ENCODE data around the gene SYCE1.
"Not testable (repeated sequence)": the region's sequence is repeated elsewhere in the genome, so short reads cannot be mapped to it uniquely, and the experiment has no call there.

The SYCE1 gene

GRCh38 chr10:133567119-133567518, 1.7 kb upstream of the SYCE1 start:
- in situ Hi-C loops (cut with HindIII; ENCODE audit: low pct_ligation_motif_present, low pct_unique_long_range_greater_than_20kb, low sequenced_read_pairs) = no loop called here
- DNase-seq = no peak

- in situ Hi-C loops (cut with HindIII; ENCODE audit: low pct_ligation_motif_present, low pct_unique_long_range_greater_than_20kb, low sequenced_read_pairs) = no loop called here
- DNase-seq = no peak
Measured at GRCh38 chr10:133564816-133565215, 567 bp downstream of the SYCE1 start.

GRCh38 chr10:133559216-133559615, 6.2 kb downstream of the SYCE1 start:
- DNase-seq = no peak
- in situ Hi-C loops (cut with HindIII; ENCODE audit: low pct_ligation_motif_present, low pct_unique_long_range_greater_than_20kb, low sequenced_read_pairs) = no loop called here

- in situ Hi-C loops (cut with HindIII; ENCODE audit: low pct_ligation_motif_present, low pct_unique_long_range_greater_than_20kb, low sequenced_read_pairs) = no loop called here
- no peak for DNase-seq
Measured at GRCh38 chr10:133557381-133557780, 8.0 kb downstream of the SYCE1 start.

- DNase-seq = no peak
- in situ Hi-C loops (cut with HindIII; ENCODE audit: low pct_ligation_motif_present, low pct_unique_long_range_greater_than_20kb, low sequenced_read_pairs) = no loop called here
Measured at GRCh38 chr10:133555521-133555920, 9.9 kb downstream of the SYCE1 start.

GRCh38 chr10:133554600-133554999, 10.8 kb downstream of the SYCE1 start:
- in situ Hi-C loops (cut with HindIII; ENCODE audit: low pct_ligation_motif_present, low pct_unique_long_range_greater_than_20kb, low sequenced_read_pairs) = no loop called here
- no peak for DNase-seq

GRCh38 chr10:133544506-133544905, 20.9 kb downstream of the SYCE1 start:
- no peak for DNase-seq
- in situ Hi-C loops (cut with HindIII; ENCODE audit: low pct_ligation_motif_present, low pct_unique_long_range_greater_than_20kb, low sequenced_read_pairs) = no loop called here

- DNase-seq; in situ Hi-C loops (cut with HindIII; ENCODE audit: low pct_ligation_motif_present, low pct_unique_long_range_greater_than_20kb, low sequenced_read_pairs): not testable (repeated sequence)
Measured at GRCh38 chr10:133541441-133541975, 23.9 kb downstream of the SYCE1 start.

GRCh38 chr10:133537546-133538545, 27.5 kb downstream of the SYCE1 start:
- no peak for DNase-seq
- in situ Hi-C loops (cut with HindIII; ENCODE audit: low pct_ligation_motif_present, low pct_unique_long_range_greater_than_20kb, low sequenced_read_pairs) = no loop called here

- in situ Hi-C loops (cut with HindIII; ENCODE audit: low pct_ligation_motif_present, low pct_unique_long_range_greater_than_20kb, low sequenced_read_pairs) = no loop called here
- no peak for DNase-seq
Measured at GRCh38 chr10:133536198-133536597, 29.2 kb downstream of the SYCE1 start.

GRCh38 chr10:133534417-133534816, 31.0 kb downstream of the SYCE1 start:
- no peak for DNase-seq
- in situ Hi-C loops (cut with HindIII; ENCODE audit: low pct_ligation_motif_present, low pct_unique_long_range_greater_than_20kb, low sequenced_read_pairs) = no loop called here

GRCh38 chr10:133532871-133533270, 32.5 kb downstream of the SYCE1 start:
- in situ Hi-C loops (cut with HindIII; ENCODE audit: low pct_ligation_motif_present, low pct_unique_long_range_greater_than_20kb, low sequenced_read_pairs) = no loop called here
- no peak for DNase-seq

GRCh38 chr10:133530506-133530905, 34.9 kb downstream of the SYCE1 start:
- in situ Hi-C loops (cut with HindIII; ENCODE audit: low pct_ligation_motif_present, low pct_unique_long_range_greater_than_20kb, low sequenced_read_pairs) = no loop called here
- DNase-seq = no peak

GRCh38 chr10:133529576-133529946, 35.8 kb downstream of the SYCE1 start:
- no peak for DNase-seq
- in situ Hi-C loops (cut with HindIII; ENCODE audit: low pct_ligation_motif_present, low pct_unique_long_range_greater_than_20kb, low sequenced_read_pairs) = no loop called here

GRCh38 chr10:133528845-133529575, 36.4 kb downstream of the SYCE1 start:
- in situ Hi-C loops (cut with HindIII; ENCODE audit: low pct_ligation_motif_present, low pct_unique_long_range_greater_than_20kb, low sequenced_read_pairs) = no loop called here
- no peak for DNase-seq

- DNase-seq = no peak
Measured at GRCh38 chr10:133528296-133528844, 37.0 kb downstream of the SYCE1 start.

GRCh38 chr10:133527771-133528271, 37.6 kb downstream of the SYCE1 start:
- no peak for DNase-seq
- in situ Hi-C loops (cut with HindIII; ENCODE audit: low pct_ligation_motif_present, low pct_unique_long_range_greater_than_20kb, low sequenced_read_pairs) = no loop called here

More at GRCh38 chr10:133528296-133528844, 37.0 kb downstream of the SYCE1 start:
- in situ Hi-C loops (cut with HindIII; ENCODE audit: low pct_ligation_motif_present, low pct_unique_long_range_greater_than_20kb, low sequenced_read_pairs) = no loop called here

- in situ Hi-C loops (cut with HindIII; ENCODE audit: low pct_ligation_motif_present, low pct_unique_long_range_greater_than_20kb, low sequenced_read_pairs) = no loop called here
- DNase-seq = no peak
Measured at GRCh38 chr10:133526957-133527588, 38.3 kb downstream of the SYCE1 start, which contains the start of gene CYP2E1. Gene CYP2E1 (plus strand): TSS chr10:133527363. CDS start chr10:133527396, 33 bp downstream.
